Measurements from ENCODE around the gene LYPD5.

- no peak for TF ChIP-seq CTCF (IDR thresholded peaks at IDR 0.05)
- TF ChIP-seq POLR2A (IDR thresholded peaks at IDR 0.05) = no peak
- TF ChIP-seq EP300 (IDR thresholded peaks at IDR 0.05) = no peak
- no peak for TF ChIP-seq POLR2AphosphoS5 (IDR thresholded peaks at IDR 0.05)
Observed at GRCh38 chr19:43778651-43779050, 23.6 kb downstream of the LYPD5 start.

Measured in suprapubic skin (tissue), 4 donors.